GM12878 (cell line): ENCODE data around the gene CTSO.

Experiments
- BCL11A ChIP-seq: IDR thresholded peaks from 2 replicates; pipeline ENCODE4 v1.6.1; 2011; ENCODE audit warnings: low read depth, low read length
- CEBPB ChIP-seq, 2 experiments: fragments of 150-350 bp in 1 of 2; IDR thresholded peaks; 2 replicates each; pipeline ENCODE4 v1.6.1; 2012 to 2014; ENCODE audit warnings: low read depth in 2 of 2, low read length in 2 of 2, borderline replicate concordance in 1 of 2, inconsistent platforms in 1 of 2
- CTCF ChIP-seq, 3 experiments: IDR thresholded peaks in 2 of 3; conservative IDR thresholded peaks in 1 of 3; 2 replicates each; pipeline ENCODE4 v1.5.1; 2011; ENCODE audit warnings: low read depth in 3 of 3, low read length in 3 of 3, mild to moderate bottlenecking in 3 of 3, control low read depth in 2 of 3, moderate library complexity in 2 of 3, inconsistent platforms in 1 of 3, mixed read lengths in 1 of 3; ENCODE audit not compliant: control insufficient read depth in 2 of 3, insufficient read depth in 1 of 3; ENCODE audit errors: extremely low read depth in 1 of 3
- GATAD2B ChIP-seq: fragments of 450-650 bp; conservative IDR thresholded peaks from 2 replicates; pipeline ENCODE4 v1.6.1; 2017; ENCODE audit warnings: low read depth, mild to moderate bottlenecking, moderate library complexity
- RAD21 ChIP-seq: IDR thresholded peaks from 2 replicates; pipeline ENCODE4 v1.6.1; 2011; ENCODE audit warnings: mild to moderate bottlenecking, low read depth, low read length, moderate library complexity; ENCODE audit not compliant: insufficient read depth
- RBBP5 ChIP-seq: fragments of 200-600 bp; sonication (generic); conservative IDR thresholded peaks from 2 replicates; pipeline ENCODE4 v1.6.1; 2016
- SUZ12 ChIP-seq: fragments of 200-600 bp; sonication (generic); IDR thresholded peaks from one replicate; pipeline ENCODE4 v1.6.1; 2018; ENCODE audit warnings: antibody characterized with exemption, mild to moderate bottlenecking; ENCODE audit not compliant: unreplicated experiment

GRCh38 chr4:155914782-155915181 is 38.9 kb downstream of the CTSO start:
- TF ChIP-seq SUZ12 (no peak), CEBPB (IDR thresholded peaks at IDR 0.05; ENCODE audit: borderline replicate concordance in 1 of 2, low read depth in 2 of 2, low read length in 2 of 2) (no peak), RBBP5 (no peak), RAD21 (no peak), CTCF (IDR thresholded peaks at IDR 0.05 in 2 of 3, conservative IDR thresholded peaks at IDR 0.05 in 1 of 3; ENCODE audit: control insufficient read depth in 2 of 3, extremely low read depth in 1 of 3, insufficient read depth in 1 of 3, low read depth in 3 of 3, low read length in 3 of 3) (no peak), BCL11A (no peak), GATAD2B (no peak)
